ENCODE measurements around the gene LRRD1. TPM values are rescaled to one million over a fixed set of nuclear protein-coding genes. Genes with fewer than 3 reads are reported as not detected.

LRRD1 gene
- total and polyA plus RNA-seq, 2 of the 8 experiments (the other 6 are each of a cell fraction or from before 2014, with no cell fraction given): not detected

DNA sequence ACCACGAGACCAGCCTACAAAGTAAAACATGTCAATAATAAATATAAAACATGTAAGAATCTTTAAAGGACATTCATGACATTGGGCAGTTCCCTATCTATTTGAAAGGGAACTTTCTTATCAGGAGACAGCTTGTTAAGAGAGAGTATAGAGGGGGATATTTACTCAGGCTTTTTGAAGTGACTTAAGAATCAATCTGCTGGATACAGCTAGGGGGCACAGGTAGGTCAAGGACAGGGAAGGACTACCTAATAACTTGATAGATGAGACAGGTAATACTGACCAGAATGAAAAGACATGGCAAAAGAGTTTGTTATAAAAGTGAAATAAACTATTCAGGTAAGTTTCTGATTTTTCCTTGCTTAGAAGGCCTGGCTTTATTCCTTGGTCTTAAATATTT, 21.8 kb upstream of the LRRD1 start:
- Histone ChIP-seq H4K91ac (replicated peaks; ENCODE audit: insufficient read length, low read length) (no peak overlapping the region), H3K4me1 (replicated peaks in 1 of 4; ENCODE audit: control insufficient read depth in 3 of 4, insufficient read depth in 4 of 4, low read length in 3 of 4) (no peaks in the 10 kb centered on the region), H4K20me1 (replicated peaks in 1 of 2; ENCODE audit: control insufficient read depth in 1 of 2, insufficient read depth in 2 of 2, low read length in 2 of 2) (no peaks in the 10 kb centered on the region), H2BK20ac (ENCODE audit: low read length) (no peak overlapping the region), H3K9me3 (ENCODE audit: insufficient read depth in 2 of 2, low read depth in 1 of 2, low read length in 1 of 2) (no peaks in the 10 kb centered on the region), H4K5ac (ENCODE audit: insufficient read length, low read depth, low read length) (no peak overlapping the region), H3K9ac (replicated peaks in 1 of 4; ENCODE audit: extremely low read depth in 1 of 4, low read depth in 3 of 4, low read length in 3 of 4) (no peak overlapping the region), H2BK120ac (replicated peaks; ENCODE audit: low read depth, low read length) (no peak overlapping the region), H3K4ac (replicated peaks; ENCODE audit: insufficient read length, low read depth, low read length) (no peak overlapping the region), H3K4me2 (ENCODE audit: insufficient read depth in 1 of 2, low read depth in 2 of 2, low read length in 2 of 2) (no peak overlapping the region), H2BK15ac (ENCODE audit: low read length) (no peak overlapping the region), H3K36me3 (ENCODE audit: control insufficient read depth in 2 of 4, insufficient read depth in 4 of 4, low read length in 3 of 4) (peaks cover 0 to 11% (median 4%) of the 10 kb centered on the region in 4 experiments; a peak in 6 of 8 replicates), H3K79me1 (ENCODE audit: low read depth, low read length) (no peaks in the 10 kb centered on the region), H3K23ac (ENCODE audit: insufficient read length) (no peak overlapping the region), H3K4me3 (ENCODE audit: extremely low read depth in 1 of 4, insufficient read depth in 2 of 4, low read depth in 3 of 4, low read length in 4 of 4) (no peak overlapping the region), H3K27me3 (replicated peaks in 1 of 4; ENCODE audit: control insufficient read depth in 3 of 4, extremely low read depth in 1 of 4, insufficient read depth in 3 of 4, low read length in 3 of 4) (no peaks in the 10 kb centered on the region; a peak in 1 of 7 replicates), H3K23me2 (ENCODE audit: low read depth, low read length) (no peaks in the 10 kb centered on the region), H3K18ac (ENCODE audit: extremely low read depth, low read length) (no peak overlapping the region), H3K79me2 (ENCODE audit: control insufficient read depth in 1 of 2, insufficient read depth in 2 of 2, low read length in 2 of 2) (no peaks in the 10 kb centered on the region), H3K27ac (ENCODE audit: low read depth, low read length) (no peak overlapping the region), H2BK12ac (ENCODE audit: low read depth, low read length) (no peak overlapping the region), H4K8ac (ENCODE audit: extremely low read depth, insufficient read depth, low read length) (no peak overlapping the region), H3K14ac (ENCODE audit: insufficient read length) (no peak overlapping the region), H2AFZ (ENCODE audit: low read length) (no peak overlapping the region), H2AK5ac (ENCODE audit: low read depth, low read length) (no peak overlapping the region), H2BK5ac (ENCODE audit: low read depth, low read length) (no peak overlapping the region), H3K56ac (replicated peaks; ENCODE audit: insufficient read length, low read depth, low read length) (no peak overlapping the region)
- CTCF ChIA-PET (ENCODE audit: partially characterized antibody): interaction anchor here (0.6 to 1.6 kb wide), 6 partner anchors 14 to 246 kb away, joined by 3 to 4 read pairs (median 3); partner anchors contain the start of genes CYP51A1 and GATAD1
- no peak for FAIRE-seq
- no peak for DNase-seq (ENCODE audit: low read depth in 1 of 2, low spot score in 2 of 2)
- TF ChIP-seq RAD21 (IDR thresholded peaks at IDR 0.05 in 1 of 2, conservative IDR thresholded peaks at IDR 0.05 in 1 of 2; ENCODE audit: low read depth in 2 of 2, low read length in 2 of 2) (peak in 1 of 2 experiments; percentile 32; a peak in 2 of 4 replicates), POU5F1 (IDR thresholded peaks at IDR 0.05; ENCODE audit: low read depth, low read length) (no peak)
- TF ChIP-seq, protein P1, sequence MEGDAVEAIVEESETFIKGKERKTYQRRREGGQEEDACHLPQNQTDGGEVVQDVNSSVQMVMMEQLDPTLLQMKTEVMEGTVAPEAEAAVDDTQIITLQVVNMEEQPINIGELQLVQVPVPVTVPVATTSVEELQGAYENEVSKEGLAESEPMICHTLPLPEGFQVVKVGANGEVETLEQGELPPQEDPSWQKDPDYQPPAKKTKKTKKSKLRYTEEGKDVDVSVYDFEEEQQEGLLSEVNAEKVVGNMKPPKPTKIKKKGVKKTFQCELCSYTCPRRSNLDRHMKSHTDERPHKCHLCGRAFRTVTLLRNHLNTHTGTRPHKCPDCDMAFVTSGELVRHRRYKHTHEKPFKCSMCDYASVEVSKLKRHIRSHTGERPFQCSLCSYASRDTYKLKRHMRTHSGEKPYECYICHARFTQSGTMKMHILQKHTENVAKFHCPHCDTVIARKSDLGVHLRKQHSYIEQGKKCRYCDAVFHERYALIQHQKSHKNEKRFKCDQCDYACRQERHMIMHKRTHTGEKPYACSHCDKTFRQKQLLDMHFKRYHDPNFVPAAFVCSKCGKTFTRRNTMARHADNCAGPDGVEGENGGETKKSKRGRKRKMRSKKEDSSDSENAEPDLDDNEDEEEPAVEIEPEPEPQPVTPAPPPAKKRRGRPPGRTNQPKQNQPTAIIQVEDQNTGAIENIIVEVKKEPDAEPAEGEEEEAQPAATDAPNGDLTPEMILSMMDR (IDR thresholded peaks at IDR 0.05; ENCODE audit: control extremely low read depth in 1 of 3, insufficient read depth in 1 of 3, low read depth in 1 of 3, low read length in 3 of 3): peak in 1 of 3 experiments; percentile 25; a peak in 2 of 4 replicates
- WGBS, 2 experiments (ENCODE audit: extremely low coverage in 1 of 2, insufficient coverage in 1 of 2, insufficient read length in 1 of 2, insufficient replicate concordance in 2 of 2, low coverage in 1 of 2, low lambda C conversion rate in 2 of 2, missing lambda C conversion rate in 1 of 2): 90% methylated on average over 1 of the region's 1 CpG; no CpG with 5 or more reads in 1 of the 2 experiments
- POLR2A ChIA-PET (ENCODE audit: partially characterized antibody): interaction anchor here (0.8 kb wide), 1 partner anchor 261 kb away, joined by 3 read pairs; no protein-coding TSS in a partner anchor
